ENCODE data around the gene PDE6D. TPM values are rescaled to one million over a fixed set of nuclear protein-coding genes. Genes with fewer than 3 reads are reported as not detected.
A peak's percentile ranks its signal among the peaks of the same experiment; 100 is the strongest.

The PDE6D gene
- total and polyA plus RNA-seq, 2 of the 13 experiments (the other 11 are each of a cell fraction or from before 2014, with no cell fraction given): 14.1 to 23.2 TPM

DNA sequence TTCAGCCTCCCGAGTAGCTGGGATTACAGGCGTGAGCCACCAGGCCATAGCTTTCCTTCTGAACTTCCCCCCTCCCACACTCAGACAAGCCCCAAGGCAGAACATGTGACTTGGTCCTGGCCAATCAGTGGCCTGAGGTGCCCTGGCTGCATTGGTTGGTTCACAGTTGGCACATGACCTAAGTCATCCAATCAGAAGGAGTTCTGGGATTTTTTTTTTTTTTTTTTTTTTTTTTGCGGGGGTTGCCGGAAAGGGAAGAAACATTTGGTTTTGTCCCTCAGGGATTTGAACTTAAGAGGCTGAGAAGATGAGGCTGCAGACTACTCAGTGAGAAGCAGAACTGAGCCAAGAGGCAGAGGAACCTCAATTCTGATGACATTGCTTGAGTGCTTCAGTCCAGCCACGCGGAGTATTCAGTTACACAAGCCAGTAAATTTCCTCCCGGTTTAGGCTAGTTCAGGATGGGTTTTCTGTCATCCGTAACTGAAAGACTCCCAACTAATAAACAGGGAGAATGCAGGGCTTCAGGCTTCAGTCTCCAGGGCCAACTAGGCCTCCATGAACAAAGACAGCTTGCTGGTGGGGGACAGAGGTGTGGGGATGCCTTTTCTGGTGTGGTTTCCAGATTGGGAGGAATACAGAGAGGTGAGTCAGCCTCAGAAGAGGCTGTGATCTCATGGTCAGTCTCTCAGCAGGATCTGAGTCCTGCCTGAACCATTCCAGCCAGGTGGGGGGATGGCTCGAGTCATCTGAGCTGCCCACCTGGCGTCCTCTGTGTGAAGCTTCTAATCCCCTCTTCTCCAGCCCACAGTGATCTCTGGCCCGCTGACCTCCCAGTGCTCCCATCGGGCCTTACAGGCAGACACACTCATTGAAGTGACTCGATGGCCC is 63.6 kb downstream of the PDE6D start:
- ATAC-seq (0 out of 3 replicates have a peak, but pooled peaks have one; percentile 4), FAIRE-seq (no peak), DNase-seq (ENCODE audit: low spot score) (peak; percentile 67)
- no peak overlapping the region; a peak in 1 of 6 replicates for H3K4me3 ChIP-seq (replicated peaks in 1 of 3; ENCODE audit: insufficient read depth in 1 of 3, low read depth in 2 of 3, low read length in 3 of 3)
- H3K27me3 ChIP-seq (ENCODE audit: control insufficient read depth in 1 of 2, insufficient read depth in 2 of 2, low read length in 2 of 2): no peaks in the 10 kb centered on the region
- CTCF ChIA-PET (ENCODE audit: low intra/inter-chr PET ratio, low total read pairs): interaction anchor here (5.5 kb wide), 1 partner anchor 31 kb away, joined by 59 read pairs; no protein-coding TSS in a partner anchor
- peaks cover 4% of the 10 kb centered on the region in 2 experiments; a peak in 4 of 5 replicates for H3K36me3 ChIP-seq (replicated peaks in 1 of 2; ENCODE audit: control insufficient read depth in 1 of 2, insufficient read depth in 2 of 2, low read length in 2 of 2)
- no peak overlapping the region for H2AFZ ChIP-seq (ENCODE audit: low read length)
- H3K9ac ChIP-seq (ENCODE audit: insufficient read depth, low read depth, low read length): no peak overlapping the region; the same call in 1 of the 2 replicates
- BruUV-seq (replicated peaks): no TSS peak
- in situ Hi-C loops (cut with HindIII; ENCODE audit: extremely low pct_ligation_motif_present, low pct_unique_long_range_greater_than_20kb): no loop called here
- H3K27ac ChIP-seq (ENCODE audit: extremely low read length, insufficient read depth, low read length): no peak overlapping the region
- intact Hi-C loops (cut with micrococcal nuclease; ENCODE audit: unreplicated experiment): no loop called here
- peak overlapping the region; percentile 29 for H3K4me2 ChIP-seq (ENCODE audit: low read depth, low read length)
- WGBS (ENCODE audit: low lambda C conversion rate): 54% methylated on average over 13 of the region's 13 CpGs
- no peaks in the 10 kb centered on the region for H3K9me3 ChIP-seq (ENCODE audit: low read length)
- peaks cover 62% of the 10 kb centered on the region for H3K4me1 ChIP-seq (ENCODE audit: insufficient read depth, low read length)
- peaks cover 2% of the 10 kb centered on the region for H3K79me2 ChIP-seq (ENCODE audit: insufficient read depth, low read length)
- peaks cover 17% of the 10 kb centered on the region for H4K20me1 ChIP-seq (ENCODE audit: insufficient read depth, low read length)
- POLR2A ChIA-PET: interaction anchor here (0.7 to 5.7 kb wide), 9 partner anchors 9 to 149 kb away, joined by 3 to 26 read pairs (median 7); partner anchors contain the start of gene PTMA
- TF ChIP-seq PATZ1 (CRISPR knock-in tag; IDR thresholded peaks at IDR 0.05) (0 out of 2 replicates have a peak, but pooled peaks have one; percentile 19), ZNF577 (CRISPR knock-in tag; IDR thresholded peaks at IDR 0.05; ENCODE audit: borderline replicate concordance, low read depth) (no peak), HDAC6 (IDR thresholded peaks at IDR 0.05; ENCODE audit: low read depth, low read length) (no peak), RCOR2 (CRISPR knock-in tag; IDR thresholded peaks at IDR 0.05) (no peak), ZNF746 (CRISPR knock-in tag; IDR thresholded peaks at IDR 0.05) (no peak), NFYC (CRISPR knock-in tag; IDR thresholded peaks at IDR 0.05) (peak; percentile 85), EHMT2 (IDR thresholded peaks at IDR 0.05; ENCODE audit: borderline replicate concordance, low read depth, low read length) (0 out of 2 replicates have a peak, but pooled peaks have one; percentile 59), RXRA (CRISPR knock-in tag; IDR thresholded peaks at IDR 0.05) (0 out of 2 replicates have a peak, but pooled peaks have one; percentile 20), TEF (CRISPR knock-in tag; IDR thresholded peaks at IDR 0.05) (no peak), HINFP (CRISPR knock-in tag; IDR thresholded peaks at IDR 0.05; ENCODE audit: low read depth) (no peak), ZNF362 (CRISPR knock-in tag; IDR thresholded peaks at IDR 0.05; ENCODE audit: borderline replicate concordance) (peak; percentile 90), SMC3 (IDR thresholded peaks at IDR 0.05; ENCODE audit: low read length) (no peak), ZNF567 (CRISPR knock-in tag; IDR thresholded peaks at IDR 0.05; ENCODE audit: borderline replicate concordance) (no peak), MEIS1 (CRISPR knock-in tag; IDR thresholded peaks at IDR 0.05; ENCODE audit: borderline replicate concordance) (0 out of 2 replicates have a peak, but pooled peaks have one; percentile 9), SNAPC5 (CRISPR knock-in tag; IDR thresholded peaks at IDR 0.05; ENCODE audit: borderline replicate concordance) (no peak), ZNF367 (CRISPR knock-in tag; IDR thresholded peaks at IDR 0.05; ENCODE audit: borderline replicate concordance) (no peak), ZNF292 (CRISPR knock-in tag; IDR thresholded peaks at IDR 0.05; ENCODE audit: borderline replicate concordance, low read depth) (no peak)
